HepG2 (cell line): ENCODE data around the gene CKS1B. TPM values are rescaled to one million over a fixed set of nuclear protein-coding genes. Genes with fewer than 3 reads are reported as not detected.

Source experiments
- ATAC-seq: fragments of 200-7000 bp; cut with Tn5 transposase; 3 replicates; pipeline ENCODE4 v1.9.1; 2020; ENCODE audit warnings: mild to moderate bottlenecking, moderate library complexity
- BruUV-seq: library from RNA; stranded (reverse); fragments of 400-500 nt; replicated peaks from 2 replicates; lab custom pipeline; 2021; lab: Mats Ljungman, UMichigan
- CTCF ChIA-PET: fragments of 300-600 bp; formaldehyde crosslinking; extraction: SDS; loops from one replicate; lab custom pipeline; 2021; ENCODE audit warnings: low total read pairs, inconsistent platforms, low intra/inter-chr PET ratio; lab: Yijun Ruan, JAX
- POLR2A ChIA-PET: fragments of 350-600 bp; sonication (Branson Sonifier 250); formaldehyde crosslinking; loops from one replicate; lab custom pipeline; 2020; ENCODE audit warnings: antibody characterized with exemption, inconsistent platforms; lab: Yijun Ruan, JAX
- DNase-seq: peaks from one replicate; pipeline ENCODE4 v3.0.0-alpha.2; 2015; ENCODE audit warnings: low spot score
- FAIRE-seq: peaks from 3 replicates; lab custom pipeline; 2011; peaks lifted over from hg19 to GRCh38; lab: Jason Lieb, UNC
- H2AFZ ChIP-seq: one replicate; pipeline ENCODE4 v1.6.1; 2011; ENCODE audit warnings: low read length, inconsistent platforms
- H3K27ac ChIP-seq: fragments of 300-600 bp; 3 replicates; pipeline ENCODE4 v1.8.0; 2011; ENCODE audit warnings: mixed run types, mild to moderate bottlenecking, mixed read lengths, low read length, inconsistent platforms; ENCODE audit not compliant: insufficient read depth; ENCODE audit errors: extremely low read length
- H3K27me3 ChIP-seq, 2 experiments: fragments of 200-600 bp in 1 of 2; 2 replicates in 1 of 2; 3 replicates in 1 of 2; pipeline versions ENCODE4 v1.6.0 to v1.8.0; 2011; ENCODE audit warnings: low read length in 2 of 2, mild to moderate bottlenecking in 2 of 2, moderate library complexity in 2 of 2, inconsistent platforms in 1 of 2; ENCODE audit not compliant: insufficient read depth in 2 of 2, control insufficient read depth in 1 of 2
- H3K36me3 ChIP-seq, 2 experiments: fragments of 200-600 bp in 1 of 2; replicated peaks in 1 of 2; 2 replicates in 1 of 2; 3 replicates in 1 of 2; pipeline versions ENCODE4 v1.5.1 to v1.8.0; 2011; ENCODE audit warnings: low read length in 2 of 2, inconsistent platforms in 1 of 2; ENCODE audit not compliant: insufficient read depth in 2 of 2, control insufficient read depth in 1 of 2
- H3K4me1 ChIP-seq: 2 replicates; pipeline ENCODE4 v1.5.1; 2012; ENCODE audit warnings: low read length, inconsistent platforms; ENCODE audit not compliant: insufficient read depth
- H3K4me2 ChIP-seq: 2 replicates; pipeline ENCODE4 v1.6.0; 2011; ENCODE audit warnings: low read depth, low read length, inconsistent platforms
- H3K4me3 ChIP-seq, 3 experiments: fragments of 200-600 bp in 1 of 3; sonication (generic), shearing (Covaris generic) in 1 of 3; replicated peaks in 1 of 3; 2 replicates each; pipeline ENCODE4 v1.5.1; 2011 to 2016; ENCODE audit warnings: low read length in 3 of 3, inconsistent platforms in 2 of 3, low read depth in 2 of 3, mild to moderate bottlenecking in 2 of 3, control low read depth in 1 of 3, mixed read lengths in 1 of 3; ENCODE audit not compliant: insufficient read depth in 1 of 3
- H3K79me2 ChIP-seq: one replicate; pipeline ENCODE4 v1.6.1; 2011; ENCODE audit warnings: low read length, inconsistent platforms; ENCODE audit not compliant: insufficient read depth
- H3K9ac ChIP-seq: 2 replicates; pipeline ENCODE4 v1.6.0; 2011; ENCODE audit warnings: mild to moderate bottlenecking, low read depth, low read length, inconsistent platforms; ENCODE audit not compliant: insufficient read depth
- H3K9me3 ChIP-seq: 2 replicates; pipeline ENCODE4 v1.5.1; 2012; ENCODE audit warnings: mild to moderate bottlenecking, low read length
- H4K20me1 ChIP-seq: 2 replicates; pipeline ENCODE4 v1.6.0; 2011; ENCODE audit warnings: inconsistent platforms, mild to moderate bottlenecking, low read length, moderate library complexity; ENCODE audit not compliant: insufficient read depth
- MATR3 ChIP-seq: sonication (generic); formaldehyde crosslinking; IDR thresholded peaks from 2 replicates; pipeline ENCODE4 v1.4.0; 2020; ENCODE audit warnings: missing genetic modification reagents
- POLR2G ChIP-seq: fragments of 200-400 bp; formaldehyde crosslinking; IDR thresholded peaks from 2 replicates; pipeline ENCODE4 v1.6.1; 2018; ENCODE audit warnings: mild to moderate bottlenecking, low read depth, low read length, moderate library complexity
- ZNF614 ChIP-seq: IDR thresholded peaks from 2 replicates; pipeline ENCODE4 v1.6.1; 2018; ENCODE audit warnings: missing biosample characterization, missing genetic modification reagents, inconsistent platforms, borderline replicate concordance
- WGBS: methylation state at CpG from one replicate; pipeline ENCODE4 v1.1.6; 2017; ENCODE audit warnings: low lambda C conversion rate; 5-methylcytosine and 5-hydroxymethylcytosine counted together
- in situ Hi-C: cut with HindIII; loops from 2 replicates; pipeline ENCODE4 v1.10.0; 2017; ENCODE audit warnings: low pct_unique_long_range_greater_than_20kb; ENCODE audit not compliant: extremely low pct_ligation_motif_present
- intact Hi-C: fragments of 100-400 bp; cut with micrococcal nuclease; formaldehyde crosslinking; loops from one replicate; pipeline ENCODE4 v1.10.0; 2022; ENCODE audit not compliant: unreplicated experiment
- polyA plus RNA-seq, 8 experiments: library from polyadenylated mRNA; depleted of rRNA in 3 of 8; stranded (reverse) in 7 of 8; unstranded in 1 of 8; fragments of >200 nt; fragmentation: Illumina TruSeq in 4 of 8; extraction: Trizol in 4 of 8; gene quantifications; 2 replicates each; pipeline versions ENCODE4 v1.2.1 to v1.2.3, GENCODE V29; 2011 to 2016; ENCODE audit warnings: low read depth in 4 of 8, missing spikeins in 1 of 8, mixed read lengths in 1 of 8; ENCODE audit not compliant: insufficient read depth in 1 of 8
- total RNA-seq, 5 experiments: library from RNA; depleted of rRNA; stranded (reverse); fragments of >200 nt; fragmentation: Illumina TruSeq; extraction: Trizol; gene quantifications; 2 replicates each; pipeline ENCODE4 v1.2.3, GENCODE V29; 2016; ENCODE audit warnings: low read depth in 1 of 5
- TF ChIP-seq, protein P1 (sequence below): IDR thresholded peaks from 2 replicates; pipeline ENCODE4 v1.6.1; 2018; ENCODE audit warnings: missing genetic modification reagents
- TF ChIP-seq, protein P2 (sequence below): sonication (generic); formaldehyde crosslinking; IDR thresholded peaks from 2 replicates; pipeline ENCODE4 v1.4.0; 2020; ENCODE audit warnings: mild to moderate bottlenecking, missing genetic modification reagents, borderline replicate concordance
- TF ChIP-seq, protein P3 (sequence below): sonication (generic); formaldehyde crosslinking; IDR thresholded peaks from 2 replicates; pipeline ENCODE4 v1.4.0; 2020; ENCODE audit warnings: missing genetic modification reagents
- TF ChIP-seq, protein P4 (sequence below): sonication (generic); formaldehyde crosslinking; IDR thresholded peaks from 2 replicates; pipeline ENCODE4 v1.4.0; 2020; ENCODE audit warnings: mild to moderate bottlenecking, missing genetic modification reagents
- TF ChIP-seq, protein P5 (sequence below): sonication (generic); formaldehyde crosslinking; IDR thresholded peaks from 2 replicates; pipeline ENCODE4 v1.5.1; 2020; ENCODE audit warnings: mild to moderate bottlenecking, missing genetic modification reagents, moderate library complexity

CKS1B gene
- total and polyA plus RNA-seq, 2 of the 13 experiments (the other 11 are each of a cell fraction or from before 2014, with no cell fraction given): 217 to 222 TPM

DNA sequence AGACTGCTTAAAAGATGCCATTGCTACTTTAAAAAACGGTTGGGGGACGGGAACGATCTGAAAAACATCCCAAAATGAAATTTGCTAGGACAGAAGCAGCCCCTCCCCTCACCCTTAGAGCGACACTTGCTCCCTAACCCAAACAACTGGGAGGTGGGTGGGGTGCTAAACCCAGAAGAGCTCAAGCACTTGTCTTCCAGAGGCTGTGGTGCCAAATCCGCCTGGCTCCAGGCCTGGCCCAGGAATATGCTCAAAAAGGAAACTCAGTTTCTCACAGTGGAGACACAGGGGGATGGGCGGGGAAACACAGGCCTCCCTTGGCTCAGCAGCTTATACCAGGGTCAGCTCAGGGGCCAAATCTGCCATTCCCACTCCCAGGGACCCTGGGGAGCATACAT lies 17.9 kb upstream of the CKS1B start:
- ChIA-PET POLR2A (interaction anchor here (0.7 to 4.1 kb wide), 12 partner anchors 8 to 237 kb away, joined by 3 to 91 read pairs (median 6); partner anchors contain the start of genes ADAM15, CKS1B, EFNA4 and FLAD1), CTCF (interaction anchor here (2.0 kb wide), 1 partner anchor 61 kb away, joined by 8 read pairs; no protein-coding TSS in a partner anchor)
- H3K27me3 ChIP-seq: no peaks in the 10 kb centered on the region; a peak in 1 of 5 replicates
- DNase-seq (no peak), ATAC-seq (no peak), FAIRE-seq (no peak)
- no peak overlapping the region for H2AFZ ChIP-seq
- no peaks in the 10 kb centered on the region for H4K20me1 ChIP-seq
- peak overlapping the region; percentile 89 for H3K9ac ChIP-seq
- intact Hi-C loops: loop anchor here (2.0 kb wide), 1 partner anchor 16 kb away; no protein-coding TSS in a partner anchor
- 22% methylated on average over 4 of the region's 6 CpGs for WGBS
- H3K27ac ChIP-seq: peak overlapping the region; percentile 96
- H3K4me3 ChIP-seq: peak overlapping the region; percentile 66 to 72 (median 69); a peak in 5 of 6 replicates
- H3K36me3 ChIP-seq: peaks cover 4 to 13% of the 10 kb centered on the region in 2 experiments; a peak in 2 of 5 replicates
- no peaks in the 10 kb centered on the region for H3K9me3 ChIP-seq
- peaks cover 55% of the 10 kb centered on the region for H3K4me1 ChIP-seq
- peaks cover 10% of the 10 kb centered on the region for H3K79me2 ChIP-seq
- H3K4me2 ChIP-seq: peak overlapping the region; percentile 95
- in situ Hi-C loops: no loop called here
- BruUV-seq: TSS peak; percentile 54
- TF ChIP-seq, protein P1, sequence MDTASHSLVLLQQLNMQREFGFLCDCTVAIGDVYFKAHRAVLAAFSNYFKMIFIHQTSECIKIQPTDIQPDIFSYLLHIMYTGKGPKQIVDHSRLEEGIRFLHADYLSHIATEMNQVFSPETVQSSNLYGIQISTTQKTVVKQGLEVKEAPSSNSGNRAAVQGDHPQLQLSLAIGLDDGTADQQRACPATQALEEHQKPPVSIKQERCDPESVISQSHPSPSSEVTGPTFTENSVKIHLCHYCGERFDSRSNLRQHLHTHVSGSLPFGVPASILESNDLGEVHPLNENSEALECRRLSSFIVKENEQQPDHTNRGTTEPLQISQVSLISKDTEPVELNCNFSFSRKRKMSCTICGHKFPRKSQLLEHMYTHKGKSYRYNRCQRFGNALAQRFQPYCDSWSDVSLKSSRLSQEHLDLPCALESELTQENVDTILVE (CRISPR knock-in tag): no peak
- TF ChIP-seq, protein P2, sequence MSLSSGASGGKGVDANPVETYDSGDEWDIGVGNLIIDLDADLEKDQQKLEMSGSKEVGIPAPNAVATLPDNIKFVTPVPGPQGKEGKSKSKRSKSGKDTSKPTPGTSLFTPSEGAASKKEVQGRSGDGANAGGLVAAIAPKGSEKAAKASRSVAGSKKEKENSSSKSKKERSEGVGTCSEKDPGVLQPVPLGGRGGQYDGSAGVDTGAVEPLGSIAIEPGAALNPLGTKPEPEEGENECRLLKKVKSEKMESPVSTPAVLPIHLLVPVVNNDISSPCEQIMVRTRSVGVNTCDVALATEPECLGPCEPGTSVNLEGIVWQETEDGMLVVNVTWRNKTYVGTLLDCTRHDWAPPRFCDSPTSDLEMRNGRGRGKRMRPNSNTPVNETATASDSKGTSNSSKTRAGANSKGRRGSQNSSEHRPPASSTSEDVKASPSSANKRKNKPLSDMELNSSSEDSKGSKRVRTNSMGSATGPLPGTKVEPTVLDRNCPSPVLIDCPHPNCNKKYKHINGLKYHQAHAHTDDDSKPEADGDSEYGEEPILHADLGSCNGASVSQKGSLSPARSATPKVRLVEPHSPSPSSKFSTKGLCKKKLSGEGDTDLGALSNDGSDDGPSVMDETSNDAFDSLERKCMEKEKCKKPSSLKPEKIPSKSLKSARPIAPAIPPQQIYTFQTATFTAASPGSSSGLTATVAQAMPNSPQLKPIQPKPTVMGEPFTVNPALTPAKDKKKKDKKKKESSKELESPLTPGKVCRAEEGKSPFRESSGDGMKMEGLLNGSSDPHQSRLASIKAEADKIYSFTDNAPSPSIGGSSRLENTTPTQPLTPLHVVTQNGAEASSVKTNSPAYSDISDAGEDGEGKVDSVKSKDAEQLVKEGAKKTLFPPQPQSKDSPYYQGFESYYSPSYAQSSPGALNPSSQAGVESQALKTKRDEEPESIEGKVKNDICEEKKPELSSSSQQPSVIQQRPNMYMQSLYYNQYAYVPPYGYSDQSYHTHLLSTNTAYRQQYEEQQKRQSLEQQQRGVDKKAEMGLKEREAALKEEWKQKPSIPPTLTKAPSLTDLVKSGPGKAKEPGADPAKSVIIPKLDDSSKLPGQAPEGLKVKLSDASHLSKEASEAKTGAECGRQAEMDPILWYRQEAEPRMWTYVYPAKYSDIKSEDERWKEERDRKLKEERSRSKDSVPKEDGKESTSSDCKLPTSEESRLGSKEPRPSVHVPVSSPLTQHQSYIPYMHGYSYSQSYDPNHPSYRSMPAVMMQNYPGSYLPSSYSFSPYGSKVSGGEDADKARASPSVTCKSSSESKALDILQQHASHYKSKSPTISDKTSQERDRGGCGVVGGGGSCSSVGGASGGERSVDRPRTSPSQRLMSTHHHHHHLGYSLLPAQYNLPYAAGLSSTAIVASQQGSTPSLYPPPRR (CRISPR knock-in tag): 0 out of 2 replicates have a peak, but pooled peaks have one; percentile 32
- TF ChIP-seq, protein P3, sequence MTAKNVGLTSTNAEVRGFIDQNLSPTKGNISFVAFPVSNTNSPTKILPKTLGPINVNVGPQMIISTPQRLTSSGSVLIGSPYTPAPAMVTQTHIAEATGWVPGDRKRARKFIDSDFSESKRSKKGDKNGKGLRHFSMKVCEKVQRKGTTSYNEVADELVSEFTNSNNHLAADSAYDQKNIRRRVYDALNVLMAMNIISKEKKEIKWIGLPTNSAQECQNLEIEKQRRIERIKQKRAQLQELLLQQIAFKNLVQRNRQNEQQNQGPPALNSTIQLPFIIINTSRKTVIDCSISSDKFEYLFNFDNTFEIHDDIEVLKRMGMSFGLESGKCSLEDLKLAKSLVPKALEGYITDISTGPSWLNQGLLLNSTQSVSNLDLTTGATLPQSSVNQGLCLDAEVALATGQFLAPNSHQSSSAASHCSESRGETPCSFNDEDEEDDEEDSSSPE (CRISPR knock-in tag): no peak
- TF ChIP-seq, protein P4, sequence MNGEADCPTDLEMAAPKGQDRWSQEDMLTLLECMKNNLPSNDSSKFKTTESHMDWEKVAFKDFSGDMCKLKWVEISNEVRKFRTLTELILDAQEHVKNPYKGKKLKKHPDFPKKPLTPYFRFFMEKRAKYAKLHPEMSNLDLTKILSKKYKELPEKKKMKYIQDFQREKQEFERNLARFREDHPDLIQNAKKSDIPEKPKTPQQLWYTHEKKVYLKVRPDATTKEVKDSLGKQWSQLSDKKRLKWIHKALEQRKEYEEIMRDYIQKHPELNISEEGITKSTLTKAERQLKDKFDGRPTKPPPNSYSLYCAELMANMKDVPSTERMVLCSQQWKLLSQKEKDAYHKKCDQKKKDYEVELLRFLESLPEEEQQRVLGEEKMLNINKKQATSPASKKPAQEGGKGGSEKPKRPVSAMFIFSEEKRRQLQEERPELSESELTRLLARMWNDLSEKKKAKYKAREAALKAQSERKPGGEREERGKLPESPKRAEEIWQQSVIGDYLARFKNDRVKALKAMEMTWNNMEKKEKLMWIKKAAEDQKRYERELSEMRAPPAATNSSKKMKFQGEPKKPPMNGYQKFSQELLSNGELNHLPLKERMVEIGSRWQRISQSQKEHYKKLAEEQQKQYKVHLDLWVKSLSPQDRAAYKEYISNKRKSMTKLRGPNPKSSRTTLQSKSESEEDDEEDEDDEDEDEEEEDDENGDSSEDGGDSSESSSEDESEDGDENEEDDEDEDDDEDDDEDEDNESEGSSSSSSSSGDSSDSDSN (CRISPR knock-in tag): 0 out of 2 replicates have a peak, but pooled peaks have one; percentile 1
- no peak for TF ChIP-seq ZNF614 (CRISPR knock-in tag)
- TF ChIP-seq MATR3 (CRISPR knock-in tag): no peak
- TF ChIP-seq, protein P5, sequence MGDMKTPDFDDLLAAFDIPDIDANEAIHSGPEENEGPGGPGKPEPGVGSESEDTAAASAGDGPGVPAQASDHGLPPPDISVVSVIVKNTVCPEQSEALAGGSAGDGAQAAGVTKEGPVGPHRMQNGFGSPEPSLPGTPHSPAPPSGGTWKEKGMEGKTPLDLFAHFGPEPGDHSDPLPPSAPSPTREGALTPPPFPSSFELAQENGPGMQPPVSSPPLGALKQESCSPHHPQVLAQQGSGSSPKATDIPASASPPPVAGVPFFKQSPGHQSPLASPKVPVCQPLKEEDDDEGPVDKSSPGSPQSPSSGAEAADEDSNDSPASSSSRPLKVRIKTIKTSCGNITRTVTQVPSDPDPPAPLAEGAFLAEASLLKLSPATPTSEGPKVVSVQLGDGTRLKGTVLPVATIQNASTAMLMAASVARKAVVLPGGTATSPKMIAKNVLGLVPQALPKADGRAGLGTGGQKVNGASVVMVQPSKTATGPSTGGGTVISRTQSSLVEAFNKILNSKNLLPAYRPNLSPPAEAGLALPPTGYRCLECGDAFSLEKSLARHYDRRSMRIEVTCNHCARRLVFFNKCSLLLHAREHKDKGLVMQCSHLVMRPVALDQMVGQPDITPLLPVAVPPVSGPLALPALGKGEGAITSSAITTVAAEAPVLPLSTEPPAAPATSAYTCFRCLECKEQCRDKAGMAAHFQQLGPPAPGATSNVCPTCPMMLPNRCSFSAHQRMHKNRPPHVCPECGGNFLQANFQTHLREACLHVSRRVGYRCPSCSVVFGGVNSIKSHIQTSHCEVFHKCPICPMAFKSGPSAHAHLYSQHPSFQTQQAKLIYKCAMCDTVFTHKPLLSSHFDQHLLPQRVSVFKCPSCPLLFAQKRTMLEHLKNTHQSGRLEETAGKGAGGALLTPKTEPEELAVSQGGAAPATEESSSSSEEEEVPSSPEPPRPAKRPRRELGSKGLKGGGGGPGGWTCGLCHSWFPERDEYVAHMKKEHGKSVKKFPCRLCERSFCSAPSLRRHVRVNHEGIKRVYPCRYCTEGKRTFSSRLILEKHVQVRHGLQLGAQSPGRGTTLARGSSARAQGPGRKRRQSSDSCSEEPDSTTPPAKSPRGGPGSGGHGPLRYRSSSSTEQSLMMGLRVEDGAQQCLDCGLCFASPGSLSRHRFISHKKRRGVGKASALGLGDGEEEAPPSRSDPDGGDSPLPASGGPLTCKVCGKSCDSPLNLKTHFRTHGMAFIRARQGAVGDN (CRISPR knock-in tag): peak; percentile 5; the same call in 1 of the 2 replicates
- 0 out of 2 replicates have a peak, but pooled peaks have one; percentile 17 for TF ChIP-seq POLR2G
